ENCODE results near the gene PLG. TPM values are rescaled to one million over a fixed set of nuclear protein-coding genes. Genes with fewer than 3 reads are reported as not detected.
"Not testable (repeated sequence)": the region's sequence is repeated elsewhere in the genome, so short reads cannot be mapped to it uniquely, and the experiment has no call there.

PLG gene
- total RNA-seq, 2 donors from 2014 or later, result not detected

DNA sequence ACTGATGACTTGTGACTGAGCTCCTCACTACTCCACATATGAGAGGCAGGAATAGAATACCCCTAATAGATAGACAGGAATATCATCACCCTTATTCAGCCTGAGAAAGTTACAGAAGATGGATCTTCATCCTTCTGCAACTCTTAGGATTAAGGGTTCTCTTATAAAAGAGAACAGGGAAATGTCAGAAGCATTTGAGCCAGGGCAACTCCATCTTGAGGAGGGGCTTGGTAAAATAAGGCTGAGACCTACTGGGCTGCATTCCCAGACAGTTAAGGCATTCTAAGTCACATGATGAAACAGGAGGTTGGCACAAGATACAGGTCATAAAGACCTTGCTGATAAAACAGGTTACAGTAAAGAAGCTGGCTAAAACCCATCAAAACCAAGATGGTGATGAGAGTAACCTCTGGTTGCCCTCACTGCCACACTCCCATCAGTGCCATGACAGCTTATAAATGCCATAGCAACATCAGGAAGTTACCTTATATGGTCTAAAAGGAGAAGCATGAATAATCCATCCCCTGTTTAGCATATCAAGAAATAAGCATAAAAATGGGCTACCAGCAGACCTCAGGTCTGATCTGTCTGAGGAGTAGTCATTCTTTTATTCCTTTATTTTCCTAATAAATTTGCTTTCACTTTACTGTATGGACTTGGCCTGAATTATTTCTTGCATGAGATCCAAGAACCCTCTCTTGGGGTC is 97.9 kb downstream of the PLG start:
- no peak for DNase-seq (ENCODE audit: low spot score)
- intact Hi-C loops (cut with DNase I), result no loop called here

DNA sequence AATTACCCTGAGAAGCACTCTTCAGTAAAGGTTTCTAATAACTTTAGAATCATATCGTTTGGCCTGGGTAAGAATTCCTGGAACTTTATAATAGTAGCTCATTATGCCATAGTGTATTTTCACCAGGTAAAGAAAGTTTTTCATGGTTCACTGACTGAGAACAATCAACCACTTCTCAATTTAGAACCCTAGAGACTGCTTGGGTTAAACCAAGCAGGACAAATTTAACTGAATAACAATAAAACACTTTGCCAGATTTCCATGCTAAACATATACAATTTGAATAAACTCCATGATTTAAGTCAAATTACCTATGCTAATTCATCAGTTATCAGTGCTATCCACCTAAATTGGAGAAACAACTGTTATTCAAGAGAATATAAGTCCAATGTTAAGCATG is 99.4 kb downstream of the PLG start:
- intact Hi-C loops (cut with DNase I), result no loop called here
- DNase-seq (ENCODE audit: low spot score), result no peak

DNA sequence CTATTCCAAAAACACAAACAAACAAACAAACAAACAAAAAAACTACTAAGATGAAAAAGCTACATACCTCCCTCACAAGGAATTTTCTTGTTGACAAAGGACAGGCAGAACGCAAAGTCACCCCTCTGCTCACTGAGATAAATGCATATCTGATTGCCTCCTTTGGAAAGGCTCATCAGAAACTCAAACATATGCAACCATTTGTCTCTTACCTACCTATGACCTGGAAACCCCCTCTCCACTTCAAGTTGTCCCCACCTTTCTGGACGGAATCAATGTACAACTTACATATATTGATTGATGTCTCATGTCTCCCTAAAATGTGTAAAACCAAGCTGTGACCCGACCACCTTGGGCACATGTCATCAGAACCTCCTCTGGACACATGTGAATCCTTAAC is 100.0 kb downstream of the PLG start:
- intact Hi-C loops (cut with DNase I); DNase-seq (ENCODE audit: low spot score): not testable (repeated sequence)

Other genes with a start within 250 kb of the PLG start
- not detected for gene LPA, start 38.0 kb upstream of the PLG start, total RNA-seq

All from posterior vena cava (tissue), 2 donors.